GM21737 (cell line): ENCODE results near the gene SNAP29.
"Not testable (repeated sequence)": the region's sequence is repeated elsewhere in the genome, so short reads cannot be mapped to it uniquely, and the experiment has no call there.

Source experiments
- ATAC-seq: cut with Tn5 transposase; IDR thresholded peaks from one replicate; pipeline ENCODE4 v1.9.1; 2021; ENCODE audit warnings: mild to moderate bottlenecking, moderate library complexity; ENCODE audit not compliant: unreplicated experiment

Gene SNAP29

GRCh38 chr22:20834206-20834605, 24.6 kb upstream of the SNAP29 start:
- no peak for ATAC-seq

- no peak for ATAC-seq
Measured at GRCh38 chr22:20834725-20835124, 24.1 kb upstream of the SNAP29 start.

- ATAC-seq: no peak
Measured at GRCh38 chr22:20836987-20837823, 21.6 kb upstream of the SNAP29 start.

- not testable (repeated sequence) for ATAC-seq
Measured at GRCh38 chr22:20839354-20839753, 19.5 kb upstream of the SNAP29 start.

- no peak for ATAC-seq
Measured at GRCh38 chr22:20839837-20840645, 18.8 kb upstream of the SNAP29 start.

- no peak for ATAC-seq
Measured at GRCh38 chr22:20840646-20841371, 18.0 kb upstream of the SNAP29 start.

- ATAC-seq: no peak
Measured at GRCh38 chr22:20843501-20843900, 15.3 kb upstream of the SNAP29 start.

GRCh38 chr22:20844055-20845037, 14.5 kb upstream of the SNAP29 start:
- ATAC-seq: no peak

- no peak for ATAC-seq
Measured at GRCh38 chr22:20847318-20847822, 11.4 kb upstream of the SNAP29 start.

GRCh38 chr22:20852076-20852475, 6.7 kb upstream of the SNAP29 start:
- no peak for ATAC-seq

- no peak for ATAC-seq
Measured at GRCh38 chr22:20852503-20852902, 6.3 kb upstream of the SNAP29 start.

GRCh38 chr22:20853236-20853660, 5.6 kb upstream of the SNAP29 start:
- no peak for ATAC-seq

- ATAC-seq: no peak
Measured at GRCh38 chr22:20857247-20857643, 1.6 kb upstream of the SNAP29 start.

- peak; percentile 45 for ATAC-seq
Measured at GRCh38 chr22:20857838-20858614, 781 bp upstream of the SNAP29 start.

GRCh38 chr22:20859615-20860014, 808 bp downstream of the SNAP29 start:
- ATAC-seq: no peak

- ATAC-seq: no peak
Measured at GRCh38 chr22:20862540-20862939, 3.7 kb downstream of the SNAP29 start.

GRCh38 chr22:20863366-20863765, 4.6 kb downstream of the SNAP29 start:
- no peak for ATAC-seq

- no peak for ATAC-seq
Measured at GRCh38 chr22:20864186-20864908, 5.5 kb downstream of the SNAP29 start.

GRCh38 chr22:20865331-20865730, 6.5 kb downstream of the SNAP29 start:
- no peak for ATAC-seq
